ENCODE data around the gene TSNAX. TPM values are rescaled to one million over a fixed set of nuclear protein-coding genes. Genes with fewer than 3 reads are reported as not detected.
A peak's percentile ranks its signal among the peaks of the same experiment; 100 is the strongest.

The TSNAX gene
- total RNA-seq, 1 donor = 51.8 TPM

GRCh38 chr1:231518485-231519034, 9.9 kb upstream of the TSNAX start:
- H3K4me3 ChIP-seq (ENCODE audit: low read depth, low read length) = no peak overlapping the region
- TF ChIP-seq, protein P1, sequence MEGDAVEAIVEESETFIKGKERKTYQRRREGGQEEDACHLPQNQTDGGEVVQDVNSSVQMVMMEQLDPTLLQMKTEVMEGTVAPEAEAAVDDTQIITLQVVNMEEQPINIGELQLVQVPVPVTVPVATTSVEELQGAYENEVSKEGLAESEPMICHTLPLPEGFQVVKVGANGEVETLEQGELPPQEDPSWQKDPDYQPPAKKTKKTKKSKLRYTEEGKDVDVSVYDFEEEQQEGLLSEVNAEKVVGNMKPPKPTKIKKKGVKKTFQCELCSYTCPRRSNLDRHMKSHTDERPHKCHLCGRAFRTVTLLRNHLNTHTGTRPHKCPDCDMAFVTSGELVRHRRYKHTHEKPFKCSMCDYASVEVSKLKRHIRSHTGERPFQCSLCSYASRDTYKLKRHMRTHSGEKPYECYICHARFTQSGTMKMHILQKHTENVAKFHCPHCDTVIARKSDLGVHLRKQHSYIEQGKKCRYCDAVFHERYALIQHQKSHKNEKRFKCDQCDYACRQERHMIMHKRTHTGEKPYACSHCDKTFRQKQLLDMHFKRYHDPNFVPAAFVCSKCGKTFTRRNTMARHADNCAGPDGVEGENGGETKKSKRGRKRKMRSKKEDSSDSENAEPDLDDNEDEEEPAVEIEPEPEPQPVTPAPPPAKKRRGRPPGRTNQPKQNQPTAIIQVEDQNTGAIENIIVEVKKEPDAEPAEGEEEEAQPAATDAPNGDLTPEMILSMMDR (IDR thresholded peaks at IDR 0.05; ENCODE audit: insufficient read depth, low read depth, low read length) = no peak
- no peak for DNase-seq (ENCODE audit: low read depth)

GRCh38 chr1:231519166-231519565, 9.3 kb upstream of the TSNAX start:
- DNase-seq (ENCODE audit: low read depth) = no peak
- no peak overlapping the region for H3K4me3 ChIP-seq (ENCODE audit: low read depth, low read length)
- TF ChIP-seq, protein P1 (IDR thresholded peaks at IDR 0.05; ENCODE audit: insufficient read depth, low read depth, low read length) = no peak

DNA sequence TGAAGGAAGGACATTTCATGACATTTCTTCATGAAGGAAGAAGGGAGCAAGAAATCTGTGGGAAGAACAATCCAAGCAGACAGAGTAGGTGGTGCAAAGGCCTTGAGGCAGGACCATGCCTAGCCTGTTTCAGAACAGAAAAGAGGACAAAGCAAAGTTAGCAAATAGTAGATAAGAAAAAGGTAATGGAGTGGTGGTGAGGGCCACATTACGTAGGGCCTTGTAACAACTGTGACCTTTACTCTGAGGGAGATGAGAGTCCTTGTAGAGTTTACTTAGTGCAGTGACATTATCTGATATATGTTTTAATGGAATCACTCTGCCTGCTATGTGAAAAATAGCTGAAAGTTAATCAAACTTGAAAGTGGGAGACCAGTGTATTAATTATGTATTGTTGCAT, 6.4 kb upstream of the TSNAX start:
- no peak for DNase-seq (ENCODE audit: low read depth)
- no peak overlapping the region for H3K4me3 ChIP-seq (ENCODE audit: low read depth, low read length)
- TF ChIP-seq, protein P1 (IDR thresholded peaks at IDR 0.05; ENCODE audit: insufficient read depth, low read depth, low read length) = no peak

GRCh38 chr1:231522931-231523642, 5.4 kb upstream of the TSNAX start:
- no peak for DNase-seq (ENCODE audit: low read depth)
- no peak overlapping the region for H3K4me3 ChIP-seq (ENCODE audit: low read depth, low read length)
- TF ChIP-seq, protein P1 (IDR thresholded peaks at IDR 0.05; ENCODE audit: insufficient read depth, low read depth, low read length) = no peak

DNA sequence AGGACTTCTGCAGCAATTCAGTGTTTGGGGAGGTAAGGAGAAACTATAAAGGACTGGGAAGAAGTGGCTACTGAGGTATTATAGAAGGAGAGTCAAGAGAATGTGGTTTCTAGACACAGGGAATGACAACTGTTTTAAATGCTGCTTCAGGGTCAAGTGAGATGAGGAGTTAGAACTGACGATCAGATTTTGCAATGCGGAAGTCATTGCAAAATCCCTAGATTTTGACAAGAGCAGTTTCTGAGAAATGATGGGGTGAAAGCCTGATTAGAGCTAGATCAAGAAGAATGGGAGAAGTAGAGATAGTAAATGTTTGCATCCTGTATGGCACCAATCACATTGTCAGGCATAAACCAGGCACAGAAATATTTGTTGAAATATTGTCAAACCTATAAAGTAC, 4.7 kb upstream of the TSNAX start:
- TF ChIP-seq, protein P1 (IDR thresholded peaks at IDR 0.05; ENCODE audit: insufficient read depth, low read depth, low read length) = no peak
- no peak overlapping the region for H3K4me3 ChIP-seq (ENCODE audit: low read depth, low read length)
- DNase-seq (ENCODE audit: low read depth) = peak; percentile 21

DNA sequence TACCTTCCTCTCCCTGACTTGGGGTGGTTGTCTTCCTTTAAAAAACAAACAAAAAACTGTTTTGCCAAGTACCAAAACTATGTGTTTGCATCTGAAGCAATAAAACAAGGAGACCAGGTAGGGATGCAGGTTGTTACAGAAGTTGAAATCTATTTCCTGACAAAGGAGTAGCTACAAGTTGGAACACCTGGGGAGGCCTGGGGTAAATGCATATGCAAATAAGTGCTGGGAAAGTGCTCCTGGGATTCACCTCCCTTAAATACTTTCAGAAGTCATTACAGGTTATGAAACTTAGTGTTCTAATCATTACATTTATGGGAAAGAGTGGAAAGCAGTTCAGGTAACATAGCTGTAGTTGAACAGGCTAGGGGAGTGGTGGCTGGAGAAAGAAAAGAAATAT, 1.9 kb upstream of the TSNAX start:
- TF ChIP-seq, protein P1 (IDR thresholded peaks at IDR 0.05; ENCODE audit: insufficient read depth, low read depth, low read length) = no peak
- DNase-seq (ENCODE audit: low read depth) = no peak
- H3K4me3 ChIP-seq (ENCODE audit: low read depth, low read length) = no peak overlapping the region

Measured in fibroblast of villous mesenchyme (primary cell).